Skin epidermis (tissue), 12 donors: ENCODE measurements around the gene PTPRO.

Source experiments
- H3K27ac ChIP-seq, 21 experiments: fragments of 200-600 bp; sonication (generic) in 11 of 21; one replicate each; pipeline ENCODE4 v1.5.0; 2020; ENCODE audit warnings: mild to moderate bottlenecking in 3 of 21, inconsistent platforms in 2 of 21, moderate library complexity in 2 of 21
- H3K4me3 ChIP-seq, 7 experiments: fragments of 200-600 bp; sonication (generic) in 2 of 7; one replicate each; pipeline ENCODE4 v1.5.0; 2020; ENCODE audit warnings: inconsistent platforms in 2 of 7, mild to moderate bottlenecking in 2 of 7, moderate library complexity in 1 of 7

The PTPRO gene

GRCh38 chr12:15322164-15323061 is at the start of gene PTPRO:
PTPRO (plus strand) TSS chr12:15322508.
- Histone ChIP-seq H3K27ac (no peak within 1 kb of the TSS), H3K4me3 (peak within 1 kb of the TSS in 5 of 7 experiments; percentile 2 to 29 (median 8))

DNA sequence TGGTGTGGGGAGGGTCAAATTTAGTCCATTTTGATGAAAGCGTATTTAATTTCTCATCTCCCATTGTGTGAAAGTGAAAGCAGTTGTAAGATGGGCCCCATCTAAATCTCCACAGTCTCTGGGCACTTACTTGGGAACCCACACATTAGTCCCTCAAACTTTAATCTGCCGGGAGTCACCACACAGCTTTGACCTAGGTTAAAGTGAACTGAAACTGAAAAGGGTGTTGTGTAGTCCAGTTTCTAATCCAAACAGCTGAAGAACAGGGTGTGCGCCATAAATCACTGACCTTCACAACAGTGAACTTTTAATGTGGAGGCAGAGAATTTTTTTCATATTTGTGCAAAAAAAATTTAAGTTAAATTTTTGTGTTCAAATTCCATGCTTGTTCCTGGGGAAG is 48.4 kb upstream of the PTPRO start:
- no peak overlapping the region for H3K27ac ChIP-seq
- no peak overlapping the region for H3K4me3 ChIP-seq

DNA sequence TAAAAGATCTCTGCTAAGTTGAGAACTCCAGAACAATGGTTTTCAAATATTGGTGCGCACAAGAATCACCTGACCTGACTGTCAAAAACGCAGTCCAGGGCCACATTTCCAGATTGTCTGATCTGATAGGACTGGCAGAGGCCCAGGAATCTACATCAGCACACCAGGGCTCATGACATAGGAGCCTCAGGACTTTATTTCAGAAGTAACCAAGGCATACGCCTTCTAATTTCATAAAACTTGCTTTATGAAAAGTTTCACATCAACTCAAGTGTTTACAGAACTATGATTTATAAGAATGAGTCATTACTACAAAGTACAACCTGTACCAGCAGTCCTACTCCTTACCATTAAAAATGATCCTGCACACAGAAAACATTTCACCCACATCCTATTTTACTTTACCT is 47.7 kb upstream of the PTPRO start:
- Histone ChIP-seq H3K27ac (no peak overlapping the region), H3K4me3 (no peak overlapping the region)

DNA sequence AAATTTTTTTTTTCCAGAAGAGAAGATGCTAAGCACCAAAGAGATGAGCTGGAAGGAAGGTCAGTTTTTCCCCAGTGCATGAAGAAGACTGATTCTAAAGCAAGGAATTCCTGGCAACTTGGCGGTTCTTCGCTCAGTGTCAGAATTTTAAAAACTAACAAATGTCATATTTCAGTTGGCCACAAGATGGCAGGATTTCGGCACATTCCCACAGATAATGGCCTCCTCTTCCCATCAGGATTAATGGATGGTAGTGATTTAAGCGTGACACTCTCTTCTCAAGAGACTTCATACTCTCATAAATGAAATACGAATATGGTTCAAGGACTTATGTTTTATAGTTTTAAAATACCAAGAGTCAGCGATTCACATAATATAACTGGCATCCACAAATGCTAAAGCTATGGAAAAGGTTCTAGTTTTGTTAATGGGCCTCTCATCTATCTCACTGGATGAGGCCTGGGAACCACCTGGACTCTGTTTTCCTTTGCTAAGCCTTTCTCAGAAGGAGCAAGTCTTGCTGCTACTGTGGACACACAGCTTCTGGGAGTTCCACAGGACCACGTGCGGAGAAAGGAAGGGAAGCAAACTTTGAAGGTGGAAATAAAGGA is 46.1 kb upstream of the PTPRO start:
- H3K4me3 ChIP-seq = no peak overlapping the region
- no peak overlapping the region for H3K27ac ChIP-seq

- H3K4me3 ChIP-seq = no peak overlapping the region
- H3K27ac ChIP-seq = peak overlapping the region in 4 of 21 experiments; percentile 6 to 60 (median 50)
These were observed 43.3 kb upstream of the PTPRO start for GRCh38 chr12:15278816-15279658.

- no peak overlapping the region for H3K4me3 ChIP-seq
- no peak overlapping the region for H3K27ac ChIP-seq
These were observed 41.4 kb upstream of the PTPRO start for GRCh38 chr12:15280930-15281329.

DNA sequence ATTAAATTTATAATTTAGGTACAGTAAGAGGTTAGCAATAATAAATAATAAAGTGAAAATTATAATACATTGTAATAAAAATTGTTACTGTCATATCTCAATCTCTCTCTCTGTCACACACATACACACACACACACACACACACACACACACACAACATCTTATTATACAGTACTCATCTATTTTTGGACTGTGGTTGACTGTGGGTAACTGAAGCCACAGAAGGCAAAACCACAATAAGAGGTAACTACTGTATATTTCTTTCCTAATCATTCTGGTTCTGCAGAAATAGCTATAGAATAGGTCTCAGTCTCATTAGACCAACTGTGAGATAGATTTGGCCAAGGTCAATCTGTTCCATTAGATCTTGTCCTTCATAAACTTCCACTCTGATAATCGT is 33.1 kb upstream of the PTPRO start:
- Histone ChIP-seq H3K4me3 (no peak overlapping the region), H3K27ac (no peak overlapping the region)

DNA sequence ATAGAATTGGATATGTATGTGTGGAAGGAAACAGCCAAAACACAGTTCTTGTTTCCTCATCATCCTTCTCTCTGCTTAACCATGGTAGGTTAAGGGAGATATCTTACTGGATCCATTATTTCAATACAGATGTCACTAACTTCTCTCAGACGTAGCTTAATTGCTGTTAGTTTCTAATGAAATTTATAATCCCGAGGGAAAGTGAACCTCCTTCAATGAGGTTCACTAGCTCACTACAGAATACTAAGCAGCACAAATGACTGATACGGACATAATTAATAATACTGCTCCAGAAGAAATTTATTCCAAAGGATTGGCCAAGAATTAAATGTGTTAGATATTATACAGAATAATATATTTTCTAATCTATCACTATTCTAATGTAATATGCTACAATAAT is 28.6 kb upstream of the PTPRO start:
- no peak overlapping the region for H3K4me3 ChIP-seq
- no peak overlapping the region for H3K27ac ChIP-seq

DNA sequence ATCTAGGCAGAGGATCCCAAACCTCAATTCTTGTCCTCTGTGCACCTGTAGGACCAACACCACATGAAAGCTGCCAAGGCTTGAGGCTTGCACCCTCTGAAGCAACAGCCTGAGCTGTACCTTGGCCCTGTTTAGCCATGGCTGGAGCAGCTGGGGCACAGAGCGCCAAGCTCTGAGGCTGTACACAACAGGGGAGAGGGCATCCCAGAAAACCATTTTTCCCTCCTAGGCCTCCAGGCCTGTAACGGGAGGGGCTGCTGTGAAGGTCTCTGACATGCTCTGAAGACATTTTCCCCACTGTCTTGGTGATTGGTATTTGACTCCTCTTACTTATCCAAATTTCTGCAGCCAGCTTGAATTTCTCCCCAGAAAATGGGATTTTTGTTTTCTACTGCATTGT is 22.4 kb upstream of the PTPRO start:
- Histone ChIP-seq H3K27ac (no peak overlapping the region), H3K4me3 (no peak overlapping the region)

DNA sequence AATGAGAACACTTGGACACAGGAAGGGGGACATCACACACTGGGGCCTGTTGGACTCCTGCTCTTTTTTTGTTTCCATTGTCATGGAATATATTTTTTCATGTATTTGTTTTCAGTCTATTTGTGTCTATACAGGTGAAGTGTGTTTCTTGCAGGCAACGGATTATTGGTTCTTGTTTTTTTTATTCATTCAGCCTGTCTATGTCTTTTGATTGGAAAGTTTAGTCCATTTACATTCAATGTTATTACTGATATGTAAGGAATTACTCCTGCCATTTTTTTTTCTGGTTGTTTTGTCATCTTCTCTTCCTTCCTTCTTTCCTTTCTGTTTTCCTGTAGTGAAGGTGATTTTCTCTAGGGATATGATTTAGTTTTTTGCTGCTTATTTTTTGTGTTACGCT is 18.0 kb upstream of the PTPRO start:
- H3K27ac ChIP-seq = no peak overlapping the region
- no peak overlapping the region for H3K4me3 ChIP-seq

GRCh38 chr12:15306605-15307004 is 15.7 kb upstream of the PTPRO start:
- Histone ChIP-seq H3K27ac (no peak overlapping the region), H3K4me3 (no peak overlapping the region)

DNA sequence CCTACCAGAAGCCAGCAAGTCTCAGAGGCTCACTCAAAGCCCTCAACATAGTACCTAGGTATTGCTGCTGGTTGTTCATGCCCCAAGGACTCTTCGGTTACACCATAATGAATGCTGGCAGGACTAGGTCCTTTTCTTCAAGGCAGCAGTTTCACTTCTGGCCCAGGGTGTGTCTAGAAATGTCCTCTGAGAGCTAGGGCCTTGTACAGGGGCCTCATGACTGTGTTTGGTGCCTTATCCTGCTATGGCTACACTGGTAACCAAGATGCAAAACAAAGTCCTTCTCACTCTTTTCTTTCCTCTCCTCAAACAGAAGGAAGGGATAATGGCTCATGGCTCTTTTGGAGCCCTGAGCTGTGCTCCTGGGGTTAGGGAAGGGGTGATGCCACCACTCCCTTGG is 15.2 kb upstream of the PTPRO start:
- H3K4me3 ChIP-seq = no peak overlapping the region
- H3K27ac ChIP-seq = no peak overlapping the region

DNA sequence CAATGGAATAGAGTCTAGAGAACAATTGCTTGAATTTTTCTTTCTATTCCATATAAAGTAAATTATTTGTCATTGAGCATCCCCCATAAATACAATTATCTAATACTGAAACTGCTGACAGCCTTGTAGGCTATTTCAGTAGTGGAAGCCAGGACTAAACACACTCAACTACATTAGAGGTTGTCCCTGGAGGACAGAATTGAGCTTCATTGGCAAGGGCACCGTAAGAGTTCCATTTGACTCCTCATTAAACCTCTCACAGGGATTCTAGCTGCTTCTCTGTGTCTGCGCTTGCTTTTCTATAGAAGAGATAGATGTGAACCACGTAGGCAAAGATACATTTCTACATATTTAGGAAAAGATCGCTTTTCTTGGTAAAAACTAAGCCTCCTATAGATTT is 3.5 kb upstream of the PTPRO start:
- Histone ChIP-seq H3K27ac (no peak overlapping the region), H3K4me3 (no peak overlapping the region)

- Histone ChIP-seq H3K4me3 (no peak overlapping the region), H3K27ac (no peak overlapping the region)
These were observed 1.4 kb upstream of the PTPRO start for GRCh38 chr12:15320881-15321280.

- Histone ChIP-seq H3K27ac (no peak overlapping the region), H3K4me3 (no peak overlapping the region)
These were observed 1.2 kb downstream of the PTPRO start for GRCh38 chr12:15323480-15323879.

DNA sequence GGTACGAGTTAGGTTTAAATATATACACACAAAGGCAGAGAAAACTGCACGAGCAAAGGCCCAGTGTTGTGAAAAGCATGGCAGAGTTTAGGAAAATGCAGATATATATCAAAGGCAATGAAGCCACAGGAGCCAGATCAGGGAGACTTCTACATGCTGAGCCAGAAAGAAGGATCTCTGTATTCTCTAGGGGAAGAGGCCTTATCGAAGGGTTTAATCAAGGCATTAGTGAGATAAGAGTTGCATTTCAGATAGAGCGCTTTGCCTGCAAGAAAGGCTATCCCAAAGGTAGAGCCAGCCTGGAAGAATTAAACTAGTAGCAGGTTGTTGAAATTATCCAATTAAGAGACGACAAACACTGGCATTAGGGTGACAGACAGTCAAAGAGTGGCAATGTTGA is 7.6 kb downstream of the PTPRO start:
- H3K4me3 ChIP-seq = no peak overlapping the region
- H3K27ac ChIP-seq = no peak overlapping the region

- no peak overlapping the region for H3K27ac ChIP-seq
- H3K4me3 ChIP-seq = no peak overlapping the region
These were observed 11.9 kb downstream of the PTPRO start for GRCh38 chr12:15334225-15334624.

- H3K4me3 ChIP-seq = no peak overlapping the region
- H3K27ac ChIP-seq = no peak overlapping the region
These were observed 13.7 kb downstream of the PTPRO start for GRCh38 chr12:15335959-15336358.

- Histone ChIP-seq H3K4me3 (no peak overlapping the region), H3K27ac (no peak overlapping the region)
These were observed 14.7 kb downstream of the PTPRO start for GRCh38 chr12:15336768-15337553.

DNA sequence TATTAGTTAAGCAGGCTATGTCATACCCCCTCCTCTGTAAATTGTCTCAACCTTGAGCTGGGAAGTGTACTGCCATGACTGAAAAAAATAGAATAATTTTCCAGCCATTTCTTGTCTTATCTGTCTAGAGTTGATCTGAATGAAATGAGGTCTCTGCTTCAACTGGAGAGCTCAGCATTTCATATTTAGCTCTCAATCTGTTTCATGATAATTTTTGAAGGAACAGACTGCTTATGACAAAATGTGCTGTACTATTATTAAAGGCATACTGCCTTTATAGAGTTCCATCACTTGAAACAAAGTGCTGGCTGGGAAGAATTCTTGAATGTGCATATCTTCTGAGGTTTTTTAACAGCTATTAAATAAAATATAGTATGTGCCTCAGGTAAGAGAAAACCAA is 19.1 kb downstream of the PTPRO start:
- Histone ChIP-seq H3K27ac (no peak overlapping the region), H3K4me3 (no peak overlapping the region)
